Measurements from ENCODE around the gene FAM72A. TPM values are rescaled to one million over a fixed set of nuclear protein-coding genes. Genes with fewer than 3 reads are reported as not detected.

The FAM72A gene
- total RNA-seq, 2 donors from 2014 or later: 0.27 to 2.2 TPM

- H3K27me3 ChIP-seq (replicated peaks; ENCODE audit: insufficient read depth): no peaks in the 10 kb centered on the region
- no peaks in the 10 kb centered on the region for H3K4me1 ChIP-seq (replicated peaks)
- H3K4me3 ChIP-seq: no peak overlapping the region
- H3K9me3 ChIP-seq: no peaks in the 10 kb centered on the region
- no peak for TF ChIP-seq CTCF (IDR thresholded peaks at IDR 0.05)
- intact Hi-C loops (cut with DNase I): no loop called here
- no peak for DNase-seq (ENCODE audit: low spot score)
- H3K27ac ChIP-seq: no peak overlapping the region
- H3K36me3 ChIP-seq: no peaks in the 10 kb centered on the region
- 58% methylated on average over 2 of the region's 2 CpGs for WGBS
These were observed 58.0 kb downstream of the FAM72A start for GRCh38 chr1:206144605-206145004.

GRCh38 chr1:206143537-206144172 is 59.0 kb downstream of the FAM72A start:
- no peak overlapping the region for H3K4me3 ChIP-seq
- WGBS: 78% methylated on average over 15 of the region's 15 CpGs
- no peak overlapping the region for H3K27ac ChIP-seq

GRCh38 chr1:206142770-206143169 is 59.9 kb downstream of the FAM72A start:
- H3K36me3 ChIP-seq: no peaks in the 10 kb centered on the region
- no peak for TF ChIP-seq CTCF (IDR thresholded peaks at IDR 0.05)
- H3K27ac ChIP-seq: no peak overlapping the region
- 97% methylated on average over 2 of the region's 2 CpGs for WGBS
- H3K4me1 ChIP-seq (replicated peaks): no peaks in the 10 kb centered on the region
- no peaks in the 10 kb centered on the region for H3K27me3 ChIP-seq (replicated peaks; ENCODE audit: insufficient read depth)
- H3K4me3 ChIP-seq: no peak overlapping the region
- intact Hi-C loops (cut with DNase I): no loop called here
- no peak for DNase-seq (ENCODE audit: low spot score)
- H3K9me3 ChIP-seq: no peaks in the 10 kb centered on the region

More at GRCh38 chr1:206143537-206144172, 59.0 kb downstream of the FAM72A start:
- TF ChIP-seq POLR2A (IDR thresholded peaks at IDR 0.05) (no peak), CTCF (IDR thresholded peaks at IDR 0.05) (no peak), POLR2AphosphoS5 (IDR thresholded peaks at IDR 0.05) (no peak)
- no peaks in the 10 kb centered on the region for H3K27me3 ChIP-seq (replicated peaks; ENCODE audit: insufficient read depth)
- H3K4me1 ChIP-seq (replicated peaks): no peaks in the 10 kb centered on the region
- H3K36me3 ChIP-seq: no peaks in the 10 kb centered on the region
- H3K9me3 ChIP-seq: no peaks in the 10 kb centered on the region
- DNase-seq (ENCODE audit: low spot score): no peak
- intact Hi-C loops (cut with DNase I): no loop called here

- TF ChIP-seq CTCF (IDR thresholded peaks at IDR 0.05): no peak
- TF ChIP-seq POLR2AphosphoS5 (IDR thresholded peaks at IDR 0.05): no peak
- TF ChIP-seq POLR2A (IDR thresholded peaks at IDR 0.05): no peak
- no peaks in the 10 kb centered on the region for H3K36me3 ChIP-seq
- no peaks in the 10 kb centered on the region for H3K4me1 ChIP-seq (replicated peaks)
- H3K27ac ChIP-seq: no peak overlapping the region
- no peaks in the 10 kb centered on the region for H3K9me3 ChIP-seq
- no peak for DNase-seq (ENCODE audit: low spot score)
- H3K27me3 ChIP-seq (replicated peaks; ENCODE audit: insufficient read depth): no peaks in the 10 kb centered on the region
- H3K4me3 ChIP-seq: no peak overlapping the region
- WGBS: 76% methylated on average over 3 of the region's 3 CpGs
- intact Hi-C loops (cut with DNase I): no loop called here
These were observed 60.6 kb downstream of the FAM72A start for GRCh38 chr1:206142011-206142410.

GRCh38 chr1:206136241-206136640 is 66.4 kb downstream of the FAM72A start:
- H3K9me3 ChIP-seq: no peaks in the 10 kb centered on the region
- WGBS: 58% methylated on average over 2 of the region's 2 CpGs
- H3K4me1 ChIP-seq (replicated peaks): no peaks in the 10 kb centered on the region
- H3K36me3 ChIP-seq: no peaks in the 10 kb centered on the region
- DNase-seq (ENCODE audit: low spot score): no peak
- H3K27ac ChIP-seq: no peak overlapping the region
- TF ChIP-seq POLR2AphosphoS5 (IDR thresholded peaks at IDR 0.05) (no peak), POLR2A (IDR thresholded peaks at IDR 0.05) (no peak), CTCF (IDR thresholded peaks at IDR 0.05) (no peak)
- H3K4me3 ChIP-seq: no peak overlapping the region
- H3K27me3 ChIP-seq (replicated peaks; ENCODE audit: insufficient read depth): no peaks in the 10 kb centered on the region
- intact Hi-C loops (cut with DNase I): no loop called here
